GM21723 (cell line): ENCODE results near the gene SPRR2A.
"Not testable (repeated sequence)": the region's sequence is repeated elsewhere in the genome, so short reads cannot be mapped to it uniquely, and the experiment has no call there.

Source experiments
- ATAC-seq: cut with Tn5 transposase; IDR thresholded peaks from one replicate; pipeline ENCODE4 v1.9.1; 2021; ENCODE audit warnings: mild to moderate bottlenecking, moderate library complexity; ENCODE audit not compliant: unreplicated experiment

Gene SPRR2A

GRCh38 chr1:153057375-153057774 lies at the start of gene SPRR2A:
SPRR2A (minus strand) TSS chr1:153057512; CDS start chr1:153056735, 777 bp downstream.
- ATAC-seq: no peak

GRCh38 chr1:153100245-153100644 lies 42.9 kb upstream of the SPRR2A start:
- no peak for ATAC-seq

DNA sequence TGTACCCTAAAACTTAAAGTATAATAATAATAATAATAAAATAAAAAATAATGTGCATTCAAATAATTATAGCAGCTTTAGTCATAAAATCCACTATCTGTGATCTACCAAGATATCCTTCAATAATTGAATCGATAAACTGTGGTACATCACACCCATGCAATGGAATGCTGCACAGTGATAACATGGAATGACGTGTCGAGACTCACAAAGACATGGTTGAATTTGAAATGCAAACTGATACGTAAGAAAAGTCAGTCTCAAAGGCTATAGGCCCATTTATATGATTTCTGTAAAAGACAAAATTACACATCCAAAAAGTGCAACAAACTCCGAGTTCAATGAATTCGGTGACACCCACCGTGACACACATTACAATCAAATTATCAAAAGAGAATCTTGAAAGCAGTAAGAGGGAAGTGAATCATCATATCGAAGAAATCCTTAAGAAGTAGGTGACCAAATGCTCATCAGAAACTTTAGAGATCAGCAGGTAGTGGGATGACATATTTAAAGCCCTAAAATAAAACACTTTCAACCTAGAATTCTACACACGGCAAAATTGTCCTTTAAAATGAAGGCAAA lies 42.2 kb upstream of the SPRR2A start:
- no peak for ATAC-seq

- no peak for ATAC-seq
Measured at GRCh38 chr1:153095764-153096163, 38.5 kb upstream of the SPRR2A start.

GRCh38 chr1:153094426-153094825 lies 37.1 kb upstream of the SPRR2A start, which contains the start of gene SPRR2E:
SPRR2E (minus strand) TSS chr1:153094526; CDS start chr1:153093751, 775 bp downstream.
- no peak for ATAC-seq

- ATAC-seq: no peak
Measured at GRCh38 chr1:153087652-153088051, 30.3 kb upstream of the SPRR2A start.

DNA sequence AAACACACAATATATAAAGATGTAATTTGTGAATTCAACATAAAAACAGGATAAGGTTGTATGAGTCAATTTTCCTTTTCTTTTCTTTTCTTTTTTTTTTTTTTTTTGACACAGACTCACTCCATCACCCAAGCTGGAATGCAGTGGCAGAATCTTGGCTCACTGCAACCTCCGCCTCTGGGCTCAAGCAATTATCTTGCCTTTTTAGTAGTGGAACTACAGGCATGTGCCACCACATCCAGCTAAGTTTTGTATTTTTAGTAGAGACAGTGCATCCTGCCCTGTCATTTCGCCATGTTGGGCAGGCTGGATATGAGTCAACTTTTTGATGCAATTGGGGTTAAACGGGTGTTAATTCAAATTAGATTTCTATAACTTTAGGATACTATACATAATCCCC lies 24.4 kb upstream of the SPRR2A start:
- no peak for ATAC-seq

DNA sequence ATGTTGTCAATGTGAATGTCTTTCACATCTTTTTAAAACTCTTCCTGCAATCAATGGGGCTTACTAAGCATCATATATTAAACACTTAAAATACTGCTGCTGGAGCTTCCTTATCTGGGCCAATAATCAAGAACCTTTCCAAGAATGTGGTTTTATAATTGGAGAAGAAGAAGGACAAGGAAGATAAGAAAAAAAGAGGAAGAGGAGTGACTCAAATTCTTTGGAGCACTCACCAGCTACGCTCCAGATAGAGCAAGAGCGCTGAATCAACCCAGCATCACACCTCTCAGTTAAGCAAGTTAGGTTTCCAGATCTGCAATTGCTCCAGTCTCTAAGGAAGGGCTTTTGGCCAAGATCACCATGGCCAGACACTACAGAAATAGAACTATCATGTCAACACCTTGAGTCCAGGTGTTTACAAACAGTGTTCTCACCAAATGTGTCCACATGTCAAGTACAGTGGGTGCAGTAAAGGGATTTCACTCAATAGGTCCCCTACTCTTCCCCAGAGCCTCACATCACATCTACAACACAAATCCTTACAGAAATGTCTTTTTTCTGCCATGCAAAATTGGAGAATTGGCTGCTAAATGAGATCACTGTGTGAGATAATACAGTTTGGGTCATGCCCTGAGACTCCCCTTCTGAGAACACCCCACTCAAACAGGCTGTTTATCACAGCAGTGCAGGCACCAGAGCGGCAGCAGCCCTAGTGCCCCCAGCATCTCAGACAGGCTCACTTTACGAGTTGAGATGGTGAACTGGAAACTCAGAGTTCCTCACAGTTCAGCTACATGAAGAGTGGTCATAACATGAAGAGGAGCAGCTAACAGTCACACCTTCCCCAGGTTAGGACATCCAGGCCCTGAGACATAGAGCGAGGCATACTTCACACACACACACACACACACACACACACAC lies 15.8 kb upstream of the SPRR2A start:
- ATAC-seq: no peak

- no peak for ATAC-seq
Measured at GRCh38 chr1:153071511-153071910, 14.2 kb upstream of the SPRR2A start, which contains the start of gene SPRR2B. SPRR2B (minus strand) TSS chr1:153071611; CDS start chr1:153070839, 772 bp downstream.

DNA sequence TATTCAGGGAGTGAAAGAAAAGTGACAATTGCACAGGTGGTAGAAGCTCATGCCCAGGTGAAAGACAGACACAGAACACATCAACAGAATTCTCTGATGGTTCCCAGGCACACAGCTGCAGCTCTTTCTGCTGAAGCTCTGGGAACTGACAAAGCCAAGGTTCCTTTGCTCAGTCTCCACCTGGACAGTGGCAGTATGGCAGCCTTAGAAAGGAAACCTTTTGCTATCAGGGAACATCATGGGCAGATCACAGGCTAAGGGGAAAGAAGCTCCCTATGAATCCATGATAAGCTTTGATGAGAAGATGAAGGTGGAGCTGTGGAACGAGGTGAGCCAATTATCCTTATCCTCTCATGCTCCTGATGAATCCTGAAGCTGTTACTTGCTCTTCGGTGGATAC lies 12.9 kb upstream of the SPRR2A start:
- no peak for ATAC-seq

DNA sequence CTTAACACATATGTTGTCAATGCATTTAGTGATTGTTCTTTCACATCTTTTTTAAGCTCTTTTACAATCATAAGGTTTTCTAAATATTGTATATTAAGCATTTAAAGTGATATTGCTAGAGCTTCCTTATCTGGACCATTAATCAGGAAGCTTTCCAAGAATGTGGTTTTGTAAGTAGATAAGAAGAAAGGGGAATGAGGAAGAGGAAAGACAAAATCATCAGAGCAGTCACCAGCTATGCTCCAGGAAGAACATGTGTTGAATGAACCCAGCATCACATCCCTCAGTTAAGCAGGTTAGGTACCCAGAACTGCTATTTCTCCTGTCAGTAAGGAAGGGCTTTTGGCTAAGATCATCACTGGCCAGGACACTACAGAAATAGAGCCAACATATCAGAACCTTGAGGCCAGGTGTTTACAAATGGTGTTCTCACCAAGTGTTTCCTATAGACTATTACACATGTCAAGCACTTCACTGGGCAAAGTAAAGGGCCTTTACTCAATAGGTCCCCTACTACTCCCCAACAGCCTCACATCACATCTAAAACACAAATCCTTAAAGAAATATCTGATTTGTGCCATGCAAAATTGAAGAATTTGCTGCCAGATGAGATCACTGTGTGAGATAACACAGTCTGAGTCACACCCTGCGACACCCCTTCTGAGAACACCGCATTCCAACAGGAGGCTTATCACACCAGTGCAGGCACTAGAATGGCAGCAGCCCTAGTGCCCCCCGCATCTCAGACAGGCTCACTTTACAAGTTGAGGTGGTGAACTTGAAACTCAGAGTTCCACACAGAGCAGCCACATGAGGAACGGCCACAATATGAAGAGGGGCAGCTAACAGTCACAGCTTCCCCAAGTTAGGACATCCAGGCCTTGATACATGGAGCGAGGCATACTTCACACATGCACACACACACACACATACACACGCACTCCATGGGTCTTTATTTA lies 1.8 kb upstream of the SPRR2A start:
- no peak for ATAC-seq

DNA sequence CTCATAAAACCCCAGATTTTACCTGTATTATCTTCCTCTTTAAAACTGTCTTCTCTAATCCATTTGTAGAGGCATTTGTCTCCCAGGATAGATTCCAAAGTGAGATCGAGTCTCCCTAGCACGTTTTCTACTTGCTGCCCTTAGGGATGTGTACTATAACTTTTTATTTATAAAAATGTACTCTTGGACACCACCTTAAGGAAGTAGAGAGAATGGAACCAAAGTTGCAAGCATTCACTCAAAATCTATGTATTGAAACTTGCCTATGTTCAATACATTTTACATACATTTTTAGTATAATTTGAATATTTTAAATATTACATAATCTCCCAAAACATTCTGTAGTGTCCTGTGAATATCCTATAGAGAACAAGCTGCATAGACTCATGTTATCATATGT lies 842 bp upstream of the SPRR2A start:
- ATAC-seq: no peak

GRCh38 chr1:153056111-153056510 lies 1.2 kb downstream of the SPRR2A start:
- not testable (repeated sequence) for ATAC-seq

DNA sequence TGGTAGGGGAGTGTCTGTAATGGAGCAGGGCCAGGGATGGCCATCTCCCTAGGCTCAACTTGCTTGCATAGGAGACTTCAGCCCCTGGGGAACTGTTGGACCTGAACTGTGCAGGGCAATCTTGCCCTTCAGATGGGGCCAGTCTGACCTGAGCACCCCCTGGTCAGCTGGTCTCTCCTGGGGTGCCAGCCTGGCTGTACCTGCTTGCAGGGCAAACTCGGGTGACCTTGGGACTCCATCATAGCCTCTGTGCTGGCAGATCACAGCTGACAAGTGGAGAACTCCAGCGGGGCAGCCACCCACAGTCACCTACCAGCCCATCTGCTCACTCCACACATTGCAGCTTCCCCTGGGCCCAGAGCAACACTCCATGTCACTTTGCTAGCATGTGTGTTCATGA lies 8.1 kb downstream of the SPRR2A start:
- ATAC-seq: no peak

- ATAC-seq: no peak
Measured at GRCh38 chr1:153040950-153041631, 16.2 kb downstream of the SPRR2A start, which contains the start of gene SPRR2D. SPRR2D (minus strand) TSS chr1:153041120; CDS start chr1:153040346, 774 bp downstream.

DNA sequence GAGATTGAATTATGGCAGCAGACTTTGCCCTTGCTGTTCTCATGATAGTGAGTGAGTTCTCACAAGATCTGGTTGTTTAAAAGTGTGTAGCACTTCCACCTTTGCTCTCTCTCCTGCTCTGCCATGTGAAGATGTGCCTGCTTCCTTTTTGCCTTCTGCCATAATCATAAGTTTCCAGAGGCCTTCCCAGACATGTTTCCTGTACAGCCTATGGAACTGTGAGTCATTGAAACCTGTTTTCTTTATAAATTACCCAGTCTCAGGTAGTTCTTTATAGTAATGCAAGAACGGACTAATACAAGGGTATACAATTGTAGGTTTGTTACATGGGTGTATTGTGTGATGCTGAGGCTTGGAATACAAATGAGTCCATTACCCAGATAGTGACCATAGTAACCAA lies 22.1 kb downstream of the SPRR2A start:
- no peak for ATAC-seq

- ATAC-seq: no peak
Measured at GRCh38 chr1:153032677-153033308, 24.5 kb downstream of the SPRR2A start.

- no peak for ATAC-seq
Measured at GRCh38 chr1:153032073-153032472, 25.2 kb downstream of the SPRR2A start.

GRCh38 chr1:153030895-153031294 lies 26.4 kb downstream of the SPRR2A start, which contains the start of gene SPRR1B:
SPRR1B (plus strand) TSS chr1:153031203; CDS start chr1:153032346, 1,143 bp downstream.
- ATAC-seq: no peak

DNA sequence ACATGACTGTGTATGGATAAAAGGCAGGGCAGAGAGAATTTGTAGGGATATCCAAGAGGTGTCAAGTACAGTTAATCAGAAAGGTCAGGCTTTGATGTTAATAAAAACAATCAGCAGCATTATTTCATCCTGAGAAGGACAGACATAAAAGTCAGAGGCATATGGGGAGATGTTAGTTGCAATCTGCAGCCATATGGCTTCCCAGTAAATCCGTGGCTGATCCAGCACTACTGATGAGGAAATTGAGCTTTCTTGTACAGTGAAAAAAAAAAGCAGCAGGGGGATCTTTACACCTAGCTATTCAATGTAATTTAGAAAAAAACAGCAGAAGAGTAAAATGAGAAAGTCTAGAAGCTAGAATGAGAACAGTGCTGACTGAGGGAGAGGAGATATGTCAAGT lies 28.5 kb downstream of the SPRR2A start:
- ATAC-seq: no peak
